ENCODE data around the gene SLC16A1.

The SLC16A1 gene

DNA sequence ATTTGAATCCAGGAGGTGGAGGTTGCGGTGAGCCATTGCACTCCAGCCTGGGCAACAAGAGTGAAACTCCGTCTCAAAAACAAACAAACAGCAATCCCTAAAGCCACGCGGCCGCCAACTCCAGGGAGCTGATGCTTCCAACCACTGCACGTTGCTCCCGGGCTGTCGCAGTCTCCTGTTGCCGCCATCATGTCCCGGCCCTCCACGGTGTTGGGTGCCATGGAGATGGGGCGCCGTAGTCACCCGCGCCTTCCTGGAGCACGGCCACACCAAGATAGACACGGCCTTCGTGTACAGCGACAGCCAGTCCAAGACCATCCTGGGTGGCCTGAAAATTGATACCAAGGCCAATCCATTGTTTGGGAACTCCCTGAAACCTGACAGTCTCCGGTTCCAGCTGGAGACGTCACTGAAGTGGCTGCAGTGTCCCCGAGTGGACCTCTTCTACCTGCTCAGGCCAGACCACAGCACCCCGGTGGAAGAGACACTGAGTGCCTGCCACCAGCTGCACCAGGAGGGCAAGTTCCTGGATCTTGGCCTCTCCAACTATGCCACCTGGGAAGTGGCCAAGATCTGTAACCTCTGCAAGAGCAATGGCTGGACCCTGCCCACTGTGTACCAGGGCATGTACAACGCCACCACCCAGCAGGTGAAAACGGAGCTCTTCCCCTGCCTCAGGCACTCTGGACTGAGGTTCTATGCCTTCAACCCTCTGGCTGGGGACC is 32.6 kb downstream of the SLC16A1 start:
- TF ChIP-seq, protein P1, sequence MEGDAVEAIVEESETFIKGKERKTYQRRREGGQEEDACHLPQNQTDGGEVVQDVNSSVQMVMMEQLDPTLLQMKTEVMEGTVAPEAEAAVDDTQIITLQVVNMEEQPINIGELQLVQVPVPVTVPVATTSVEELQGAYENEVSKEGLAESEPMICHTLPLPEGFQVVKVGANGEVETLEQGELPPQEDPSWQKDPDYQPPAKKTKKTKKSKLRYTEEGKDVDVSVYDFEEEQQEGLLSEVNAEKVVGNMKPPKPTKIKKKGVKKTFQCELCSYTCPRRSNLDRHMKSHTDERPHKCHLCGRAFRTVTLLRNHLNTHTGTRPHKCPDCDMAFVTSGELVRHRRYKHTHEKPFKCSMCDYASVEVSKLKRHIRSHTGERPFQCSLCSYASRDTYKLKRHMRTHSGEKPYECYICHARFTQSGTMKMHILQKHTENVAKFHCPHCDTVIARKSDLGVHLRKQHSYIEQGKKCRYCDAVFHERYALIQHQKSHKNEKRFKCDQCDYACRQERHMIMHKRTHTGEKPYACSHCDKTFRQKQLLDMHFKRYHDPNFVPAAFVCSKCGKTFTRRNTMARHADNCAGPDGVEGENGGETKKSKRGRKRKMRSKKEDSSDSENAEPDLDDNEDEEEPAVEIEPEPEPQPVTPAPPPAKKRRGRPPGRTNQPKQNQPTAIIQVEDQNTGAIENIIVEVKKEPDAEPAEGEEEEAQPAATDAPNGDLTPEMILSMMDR (conservative IDR thresholded peaks at IDR 0.05): no peak
- H3K27ac ChIP-seq: no peak overlapping the region

DNA sequence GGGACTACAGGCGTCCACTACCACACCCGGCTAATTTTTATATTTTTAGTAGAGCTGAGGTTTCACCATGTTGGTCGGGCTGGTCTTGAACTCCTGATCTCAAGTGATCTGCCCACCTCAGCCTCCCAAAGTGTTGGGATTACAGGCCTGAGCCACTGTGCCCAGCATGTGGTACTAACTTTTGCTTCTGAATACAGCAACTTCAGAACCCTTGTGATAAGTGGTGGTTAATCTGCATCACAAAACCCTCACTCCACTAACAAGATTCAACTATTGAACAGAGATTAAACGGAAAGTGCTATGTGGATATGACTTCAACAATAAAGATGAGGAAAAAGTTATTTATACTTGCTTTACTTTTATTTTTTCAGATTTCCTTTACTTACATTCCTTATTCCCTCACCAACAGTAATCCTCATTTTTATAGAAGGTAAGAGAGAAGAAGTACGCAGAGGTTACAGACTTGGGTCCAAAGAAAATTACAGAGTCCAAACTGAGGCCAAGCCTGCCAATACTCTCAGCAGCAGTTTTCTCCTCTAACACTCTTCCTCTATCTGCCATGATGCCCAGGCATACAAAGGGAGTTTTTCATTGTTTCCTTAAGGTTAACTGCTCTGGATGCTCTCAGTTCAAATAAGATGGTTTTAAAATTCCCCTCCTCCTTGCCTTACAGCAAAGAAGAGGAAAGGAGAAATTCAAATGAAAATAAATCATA is 44.3 kb downstream of the SLC16A1 start:
- TF ChIP-seq, protein P1 (conservative IDR thresholded peaks at IDR 0.05): no peak
- H3K27ac ChIP-seq: no peak overlapping the region

DNA sequence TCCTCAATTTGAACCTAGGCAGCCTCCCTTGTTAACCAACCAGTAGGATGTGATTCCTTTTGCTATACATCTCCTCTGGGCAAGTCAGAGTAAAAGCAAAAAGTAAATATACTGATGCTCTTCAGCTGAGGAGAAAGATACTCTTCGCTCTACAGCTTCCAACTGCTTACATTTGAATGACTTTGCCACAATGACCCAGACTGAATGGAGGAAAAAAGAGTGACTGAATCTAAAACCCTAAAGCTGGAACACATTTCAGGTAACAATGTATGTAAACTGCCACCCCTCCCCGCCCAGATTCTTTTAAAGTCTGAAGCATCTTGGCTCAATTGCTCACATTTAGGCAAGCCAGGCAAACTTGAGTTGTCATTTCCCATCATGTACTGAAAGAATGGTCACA is 46.1 kb downstream of the SLC16A1 start:
- TF ChIP-seq, protein P1 (conservative IDR thresholded peaks at IDR 0.05): no peak
- H3K27ac ChIP-seq: no peak overlapping the region

DNA sequence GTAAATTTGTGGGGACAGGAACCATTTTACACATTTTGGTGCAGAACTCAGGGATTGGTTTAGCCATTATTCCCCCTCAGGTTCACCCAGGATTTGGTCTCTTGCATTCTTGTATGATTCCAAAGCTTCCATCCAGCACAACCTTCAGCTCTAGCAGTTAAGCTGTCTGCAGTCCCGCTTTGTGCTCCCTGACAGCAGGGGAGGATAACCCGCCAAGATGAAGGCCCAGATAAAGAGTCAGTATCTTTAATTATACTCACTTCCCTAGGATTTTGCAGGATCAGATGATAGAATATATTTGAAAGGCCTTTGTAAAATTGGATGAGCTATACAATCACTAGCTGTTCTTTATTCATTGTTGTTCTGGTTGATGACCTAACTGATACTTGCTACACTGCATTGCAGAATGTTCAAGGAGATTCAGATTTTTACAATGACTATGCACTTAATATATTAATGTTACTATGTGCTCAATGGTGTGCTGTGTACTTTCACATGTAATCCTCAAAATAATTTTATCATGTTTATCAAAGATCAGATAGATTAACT is 49.8 kb downstream of the SLC16A1 start:
- H3K27ac ChIP-seq: peak overlapping the region; percentile 93
- TF ChIP-seq, protein P1 (conservative IDR thresholded peaks at IDR 0.05): no peak

DNA sequence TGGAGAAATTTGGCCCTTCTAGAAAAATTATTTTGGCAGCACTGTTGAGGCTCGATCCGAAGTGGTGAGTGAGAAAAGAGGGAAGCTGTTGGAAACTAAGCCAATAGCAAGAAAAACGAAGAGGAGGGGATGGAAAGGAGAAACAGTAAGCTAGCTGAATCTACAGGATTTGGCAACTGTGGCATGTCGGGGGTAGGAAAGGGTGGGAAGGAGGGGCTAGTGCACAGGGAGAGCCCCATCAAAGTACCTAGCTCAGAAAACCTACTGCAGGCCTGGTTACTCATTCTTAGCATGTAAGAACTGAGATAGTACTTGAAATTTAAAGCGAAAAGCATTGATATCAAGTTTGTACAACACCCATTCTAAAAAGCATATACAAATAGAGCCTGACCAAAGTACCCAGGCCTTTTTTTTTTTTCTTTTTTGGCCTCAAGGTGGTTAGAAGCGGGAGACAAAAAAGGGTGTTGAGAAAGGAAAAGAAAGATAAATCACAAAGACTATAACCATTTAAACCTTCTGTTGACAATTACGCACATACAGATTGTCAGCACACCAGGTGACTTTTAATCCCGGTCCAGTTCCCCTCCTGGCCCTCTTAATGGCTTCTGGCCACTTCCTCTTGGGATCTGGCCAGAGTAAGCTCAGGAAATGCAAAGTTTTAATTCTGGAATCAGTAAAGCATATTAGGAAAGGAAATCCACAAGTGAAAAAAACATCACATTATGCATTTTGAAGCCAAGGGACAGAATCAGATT is 50.4 kb downstream of the SLC16A1 start:
- H3K27ac ChIP-seq: peak overlapping the region; percentile 93
- TF ChIP-seq, protein P1 (conservative IDR thresholded peaks at IDR 0.05): no peak

DNA sequence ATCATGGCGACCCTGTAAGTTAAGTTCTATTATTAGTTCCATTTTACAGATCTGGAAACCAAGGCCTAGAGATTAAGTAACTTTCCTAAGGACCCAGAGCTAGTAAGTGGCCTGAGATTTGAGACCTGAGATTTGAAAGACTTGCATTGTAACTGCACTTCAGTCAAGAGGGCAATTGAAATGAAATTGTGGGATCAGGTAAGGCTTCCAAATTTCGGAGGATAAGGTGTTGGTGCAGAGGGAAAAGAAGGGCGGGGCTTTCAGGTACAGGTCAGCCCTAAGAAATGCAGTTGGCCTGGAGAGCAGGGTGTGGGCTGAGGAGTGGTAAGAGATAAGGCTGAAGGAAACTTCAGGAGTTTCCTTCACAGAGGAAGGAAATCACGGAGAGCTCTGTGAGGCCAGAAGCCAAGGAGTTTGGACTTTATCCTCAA is 51.1 kb downstream of the SLC16A1 start:
- H3K27ac ChIP-seq: peak overlapping the region; percentile 93
- TF ChIP-seq, protein P1 (conservative IDR thresholded peaks at IDR 0.05): no peak

All from VCaP (cell line).